ENCODE measurements around the gene USP54.

Gene USP54

GRCh38 chr10:73537709-73538108, 53.4 kb downstream of the USP54 start:
- FAIRE-seq (no peak), DNase-seq (ENCODE audit: insufficient read length, low spot score) (no peak)
- no peak for TF ChIP-seq PAX5 (IDR thresholded peaks at IDR 0.05; ENCODE audit: insufficient read depth, low read length, severe bottlenecking)
- TF ChIP-seq SPI1 (IDR thresholded peaks at IDR 0.05; ENCODE audit: low read depth, low read length) = no peak
- TF ChIP-seq POLR2A (IDR thresholded peaks at IDR 0.05; ENCODE audit: low read depth, low read length) = no peak
- no peak for TF ChIP-seq TAF1 (IDR thresholded peaks at IDR 0.05; ENCODE audit: low read depth, low read length)
- no peak for TF ChIP-seq POLR2AphosphoS5 (IDR thresholded peaks at IDR 0.05; ENCODE audit: low read depth, low read length)
- TF ChIP-seq POU2F2 (IDR thresholded peaks at IDR 0.05; ENCODE audit: low read depth, low read length) = no peak

- FAIRE-seq (no peak), DNase-seq (ENCODE audit: insufficient read length, low spot score) (no peak)
- TF ChIP-seq SPI1 (IDR thresholded peaks at IDR 0.05; ENCODE audit: low read depth, low read length) (no peak), TAF1 (IDR thresholded peaks at IDR 0.05; ENCODE audit: low read depth, low read length) (no peak)
These were observed 53.9 kb downstream of the USP54 start for GRCh38 chr10:73537288-73537687.

- TF ChIP-seq TAF1 (IDR thresholded peaks at IDR 0.05; ENCODE audit: low read depth, low read length) (no peak), SPI1 (IDR thresholded peaks at IDR 0.05; ENCODE audit: low read depth, low read length) (peak; percentile 60)
- no peak for FAIRE-seq
- DNase-seq (ENCODE audit: insufficient read length, low spot score) = no peak
These were observed 56.3 kb downstream of the USP54 start for GRCh38 chr10:73534857-73535256.

- TF ChIP-seq POU2F2 (IDR thresholded peaks at IDR 0.05; ENCODE audit: low read depth, low read length) (no peak), POLR2AphosphoS5 (IDR thresholded peaks at IDR 0.05; ENCODE audit: low read depth, low read length) (no peak), POLR2A (IDR thresholded peaks at IDR 0.05; ENCODE audit: low read depth, low read length) (no peak), PAX5 (IDR thresholded peaks at IDR 0.05; ENCODE audit: insufficient read depth, low read length, severe bottlenecking) (no peak), SPI1 (IDR thresholded peaks at IDR 0.05; ENCODE audit: low read depth, low read length) (no peak), TAF1 (IDR thresholded peaks at IDR 0.05; ENCODE audit: low read depth, low read length) (no peak)
- DNase-seq (ENCODE audit: insufficient read length, low spot score) (peak; percentile 61), FAIRE-seq (peak; percentile 82)
These were observed 61.9 kb downstream of the USP54 start for GRCh38 chr10:73529089-73529832.

GRCh38 chr10:73522263-73522662, 68.9 kb downstream of the USP54 start:
- no peak for FAIRE-seq
- TF ChIP-seq POU2F2 (IDR thresholded peaks at IDR 0.05; ENCODE audit: low read depth, low read length) = no peak
- TF ChIP-seq SPI1 (IDR thresholded peaks at IDR 0.05; ENCODE audit: low read depth, low read length) = no peak
- TF ChIP-seq TAF1 (IDR thresholded peaks at IDR 0.05; ENCODE audit: low read depth, low read length) = no peak
- TF ChIP-seq POLR2AphosphoS5 (IDR thresholded peaks at IDR 0.05; ENCODE audit: low read depth, low read length) = no peak
- TF ChIP-seq PAX5 (IDR thresholded peaks at IDR 0.05; ENCODE audit: insufficient read depth, low read length, severe bottlenecking) = no peak
- no peak for TF ChIP-seq POLR2A (IDR thresholded peaks at IDR 0.05; ENCODE audit: low read depth, low read length)
- DNase-seq (ENCODE audit: insufficient read length, low spot score) = no peak

GRCh38 chr10:73519336-73519735, 71.8 kb downstream of the USP54 start:
- DNase-seq (ENCODE audit: insufficient read length, low spot score) = no peak
- no peak for FAIRE-seq
- TF ChIP-seq PAX5 (IDR thresholded peaks at IDR 0.05; ENCODE audit: insufficient read depth, low read length, severe bottlenecking) (no peak), TAF1 (IDR thresholded peaks at IDR 0.05; ENCODE audit: low read depth, low read length) (no peak), POLR2A (IDR thresholded peaks at IDR 0.05; ENCODE audit: low read depth, low read length) (no peak)

- TF ChIP-seq TAF1 (IDR thresholded peaks at IDR 0.05; ENCODE audit: low read depth, low read length) (no peak), POLR2A (IDR thresholded peaks at IDR 0.05; ENCODE audit: low read depth, low read length) (no peak)
- DNase-seq (ENCODE audit: insufficient read length, low spot score) (no peak), FAIRE-seq (no peak)
These were observed 73.8 kb downstream of the USP54 start for GRCh38 chr10:73517166-73517888.

GRCh38 chr10:73512207-73512743, 78.9 kb downstream of the USP54 start:
- FAIRE-seq (no peak), DNase-seq (ENCODE audit: insufficient read length, low spot score) (no peak)
- TF ChIP-seq SPI1 (IDR thresholded peaks at IDR 0.05; ENCODE audit: low read depth, low read length) (no peak), POLR2A (IDR thresholded peaks at IDR 0.05; ENCODE audit: low read depth, low read length) (no peak), POLR2AphosphoS5 (IDR thresholded peaks at IDR 0.05; ENCODE audit: low read depth, low read length) (no peak), TAF1 (IDR thresholded peaks at IDR 0.05; ENCODE audit: low read depth, low read length) (no peak), POU2F2 (IDR thresholded peaks at IDR 0.05; ENCODE audit: low read depth, low read length) (no peak), PAX5 (IDR thresholded peaks at IDR 0.05; ENCODE audit: insufficient read depth, low read length, severe bottlenecking) (no peak)

- DNase-seq (ENCODE audit: insufficient read length, low spot score) = no peak
- no peak for FAIRE-seq
- TF ChIP-seq SPI1 (IDR thresholded peaks at IDR 0.05; ENCODE audit: low read depth, low read length) = no peak
- TF ChIP-seq TAF1 (IDR thresholded peaks at IDR 0.05; ENCODE audit: low read depth, low read length) = no peak
- TF ChIP-seq PAX5 (IDR thresholded peaks at IDR 0.05; ENCODE audit: insufficient read depth, low read length, severe bottlenecking) = no peak
- no peak for TF ChIP-seq POLR2A (IDR thresholded peaks at IDR 0.05; ENCODE audit: low read depth, low read length)
- TF ChIP-seq POLR2AphosphoS5 (IDR thresholded peaks at IDR 0.05; ENCODE audit: low read depth, low read length) = no peak
- no peak for TF ChIP-seq POU2F2 (IDR thresholded peaks at IDR 0.05; ENCODE audit: low read depth, low read length)
These were observed 81.4 kb downstream of the USP54 start for GRCh38 chr10:73509695-73510094.

GRCh38 chr10:73506491-73506890, 84.7 kb downstream of the USP54 start:
- DNase-seq (ENCODE audit: insufficient read length, low spot score) = no peak
- TF ChIP-seq POLR2AphosphoS5 (IDR thresholded peaks at IDR 0.05; ENCODE audit: low read depth, low read length) (no peak), PAX5 (IDR thresholded peaks at IDR 0.05; ENCODE audit: insufficient read depth, low read length, severe bottlenecking) (no peak), POLR2A (IDR thresholded peaks at IDR 0.05; ENCODE audit: low read depth, low read length) (no peak), TAF1 (IDR thresholded peaks at IDR 0.05; ENCODE audit: low read depth, low read length) (no peak), POU2F2 (IDR thresholded peaks at IDR 0.05; ENCODE audit: low read depth, low read length) (no peak), SPI1 (IDR thresholded peaks at IDR 0.05; ENCODE audit: low read depth, low read length) (no peak)
- FAIRE-seq = no peak

Measured in GM12891 (cell line).